NCI-H226 (cell line): Measurements from ENCODE around the gene STX8.
"Not testable (repeated sequence)": the region's sequence is repeated elsewhere in the genome, so short reads cannot be mapped to it uniquely, and the experiment has no call there.

ENCODE experiments used
- DNase-seq: peaks from one replicate; pipeline ENCODE4 v3.0.0-alpha.2; 2015

STX8 gene

GRCh38 chr17:9575381-9576101 lies at the start of gene STX8:
Gene STX8, minus strand, starts transcription at chr17:9575820. Its CDS starts 12 bp downstream, at chr17:9575808.
- DNase-seq = peak; percentile 86

- DNase-seq = no peak
Observed at GRCh38 chr17:9622961-9623360, 47.3 kb upstream of the STX8 start.

- DNase-seq = no peak
Observed at GRCh38 chr17:9615486-9615885, 39.9 kb upstream of the STX8 start.

- no peak for DNase-seq
Observed at GRCh38 chr17:9612006-9612405, 36.4 kb upstream of the STX8 start.

- DNase-seq = no peak
Observed at GRCh38 chr17:9611557-9611956, 35.9 kb upstream of the STX8 start.

GRCh38 chr17:9607058-9607457 lies 31.4 kb upstream of the STX8 start:
- not testable (repeated sequence) for DNase-seq

- no peak for DNase-seq
Observed at GRCh38 chr17:9606453-9606852, 30.8 kb upstream of the STX8 start.

GRCh38 chr17:9604583-9604982 lies 29.0 kb upstream of the STX8 start:
- DNase-seq = not testable (repeated sequence)

- no peak for DNase-seq
Observed at GRCh38 chr17:9598661-9599060, 23.0 kb upstream of the STX8 start.

GRCh38 chr17:9597638-9598037 lies 22.0 kb upstream of the STX8 start:
- not testable (repeated sequence) for DNase-seq

GRCh38 chr17:9594065-9594464 lies 18.4 kb upstream of the STX8 start:
- DNase-seq = no peak

- DNase-seq = no peak
Observed at GRCh38 chr17:9587969-9588656, 12.5 kb upstream of the STX8 start.

- no peak for DNase-seq
Observed at GRCh38 chr17:9577373-9577709, 1.7 kb upstream of the STX8 start.

GRCh38 chr17:9576521-9577372 lies 1.1 kb upstream of the STX8 start, which contains the start of gene CFAP52:
Gene CFAP52, plus strand, starts transcription at chr17:9576642. Its CDS starts 54 bp downstream, at chr17:9576696.
- DNase-seq = peak; percentile 16

GRCh38 chr17:9571201-9571600 lies 4.4 kb downstream of the STX8 start:
- no peak for DNase-seq

- no peak for DNase-seq
Observed at GRCh38 chr17:9568957-9569588, 6.5 kb downstream of the STX8 start.

- DNase-seq = no peak
Observed at GRCh38 chr17:9568004-9568403, 7.6 kb downstream of the STX8 start.

- DNase-seq = not testable (repeated sequence)
Observed at GRCh38 chr17:9566739-9567138, 8.9 kb downstream of the STX8 start.

GRCh38 chr17:9566067-9566466 lies 9.6 kb downstream of the STX8 start:
- DNase-seq = no peak

- no peak for DNase-seq
Observed at GRCh38 chr17:9564104-9564503, 11.5 kb downstream of the STX8 start.

- no peak for DNase-seq
Observed at GRCh38 chr17:9557857-9558256, 17.8 kb downstream of the STX8 start.

GRCh38 chr17:9557161-9557755 lies 18.4 kb downstream of the STX8 start:
- DNase-seq = no peak

GRCh38 chr17:9554715-9555114 lies 20.9 kb downstream of the STX8 start:
- DNase-seq = not testable (repeated sequence)
